ENCODE measurements around the gene STBD1. TPM values are rescaled to one million over a fixed set of nuclear protein-coding genes. Genes with fewer than 3 reads are reported as not detected.

Gene STBD1
- total and polyA plus RNA-seq, 2 of the 4 experiments (the other 2 are of a cell fraction): 1.7 to 3.0 TPM

DNA sequence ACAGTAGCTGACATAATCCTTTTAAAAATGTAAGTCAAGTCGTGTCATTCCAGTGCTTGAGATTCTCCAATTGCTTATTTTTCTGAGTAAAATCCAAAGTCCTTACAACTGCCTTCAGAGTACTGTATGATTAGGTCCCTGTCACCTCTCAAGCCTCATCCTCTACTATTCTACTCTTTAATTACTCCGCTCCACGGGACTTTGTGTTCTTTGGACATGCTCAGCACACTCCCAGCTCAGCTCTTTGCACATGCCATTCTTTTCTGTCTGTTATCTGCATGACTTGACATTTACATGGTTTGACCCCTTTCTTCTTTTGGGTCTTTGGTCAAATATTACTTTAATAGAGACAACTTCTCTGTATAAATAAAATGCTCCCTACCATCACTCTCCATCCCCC lies 39.9 kb upstream of the STBD1 start:
- no peaks in the 10 kb centered on the region for H3K36me3 ChIP-seq (ENCODE audit: control insufficient read depth, insufficient read depth, low read length)
- no peaks in the 10 kb centered on the region for H4K20me1 ChIP-seq (ENCODE audit: insufficient read depth, low read length)
- no peak overlapping the region for H3K23ac ChIP-seq (ENCODE audit: low read depth, low read length)
- ATAC-seq (ENCODE audit: low read depth) (no peak), DNase-seq (no peak)
- WGBS, 2 experiments (ENCODE audit: extremely low coverage in 2 of 2, insufficient read length in 1 of 2): 0% methylated on average over 1 of the region's 3 CpGs; no CpG with 5 or more reads in 1 of the 2 experiments
- dilution Hi-C loops (cut with HindIII; ENCODE audit: low sequenced_read_pairs, unreplicated experiment) (no loop called here), in situ Hi-C loops (cut with MboI; ENCODE audit: low sequenced_read_pairs) (no loop called here), intact Hi-C loops (cut with micrococcal nuclease) (no loop called here)
- no peak overlapping the region for H3K56ac ChIP-seq (ENCODE audit: extremely low read depth, insufficient read depth, low read length)
- no peak overlapping the region for H4K5ac ChIP-seq (ENCODE audit: low read depth, low read length)
- H3K79me1 ChIP-seq (ENCODE audit: low read depth in 1 of 2, low read length in 2 of 2): no peaks in the 10 kb centered on the region
- no peak overlapping the region for H2BK5ac ChIP-seq (ENCODE audit: low read depth, low read length, poor library complexity, severe bottlenecking)
- no peak overlapping the region for H3K18ac ChIP-seq (ENCODE audit: low read depth, low read length)
- no peak overlapping the region for H2BK15ac ChIP-seq (ENCODE audit: low read depth, low read length)
- no peaks in the 10 kb centered on the region for H3K9me3 ChIP-seq (ENCODE audit: control insufficient read depth, insufficient read depth, low read length)
- peaks cover 41% of the 10 kb centered on the region for H3K27me3 ChIP-seq (ENCODE audit: control insufficient read depth, insufficient read depth, low read length)
- H2BK20ac ChIP-seq (ENCODE audit: low read depth, low read length): no peak overlapping the region
- no peak overlapping the region for H3K4ac ChIP-seq (ENCODE audit: low read depth, low read length)
- no peak overlapping the region for H2BK120ac ChIP-seq (ENCODE audit: low read depth, low read length)
- no peak overlapping the region for H2AK9ac ChIP-seq (replicated peaks; ENCODE audit: low read depth, low read length, poor library complexity)
- CTCF ChIA-PET: no interaction called here
- no peak overlapping the region for H3K9ac ChIP-seq (ENCODE audit: low read depth, low read length)
- no peaks in the 10 kb centered on the region for H3K4me1 ChIP-seq (ENCODE audit: control insufficient read depth, insufficient read depth, low read length)
- no peak overlapping the region for H4K8ac ChIP-seq (ENCODE audit: low read depth in 2 of 2, low read length in 2 of 2)
- POLR2A ChIA-PET (ENCODE audit: unreplicated experiment): no interaction called here
- no peak overlapping the region for H2AK5ac ChIP-seq (ENCODE audit: low read depth, low read length)
- no peak overlapping the region for H3K27ac ChIP-seq (ENCODE audit: insufficient read depth, low read length)
- TF ChIP-seq FOS (IDR thresholded peaks at IDR 0.05; ENCODE audit: low read depth, low read length) (no peak), BHLHE40 (IDR thresholded peaks at IDR 0.05; ENCODE audit: low read depth, low read length) (no peak), POLR2A (IDR thresholded peaks at IDR 0.05; ENCODE audit: low read depth, low read length) (no peak), NFE2L2 (IDR thresholded peaks at IDR 0.05; ENCODE audit: low read depth, low read length) (no peak), MAFK (IDR thresholded peaks at IDR 0.05; ENCODE audit: low read depth, low read length) (no peak)
- TF ChIP-seq, protein P1, sequence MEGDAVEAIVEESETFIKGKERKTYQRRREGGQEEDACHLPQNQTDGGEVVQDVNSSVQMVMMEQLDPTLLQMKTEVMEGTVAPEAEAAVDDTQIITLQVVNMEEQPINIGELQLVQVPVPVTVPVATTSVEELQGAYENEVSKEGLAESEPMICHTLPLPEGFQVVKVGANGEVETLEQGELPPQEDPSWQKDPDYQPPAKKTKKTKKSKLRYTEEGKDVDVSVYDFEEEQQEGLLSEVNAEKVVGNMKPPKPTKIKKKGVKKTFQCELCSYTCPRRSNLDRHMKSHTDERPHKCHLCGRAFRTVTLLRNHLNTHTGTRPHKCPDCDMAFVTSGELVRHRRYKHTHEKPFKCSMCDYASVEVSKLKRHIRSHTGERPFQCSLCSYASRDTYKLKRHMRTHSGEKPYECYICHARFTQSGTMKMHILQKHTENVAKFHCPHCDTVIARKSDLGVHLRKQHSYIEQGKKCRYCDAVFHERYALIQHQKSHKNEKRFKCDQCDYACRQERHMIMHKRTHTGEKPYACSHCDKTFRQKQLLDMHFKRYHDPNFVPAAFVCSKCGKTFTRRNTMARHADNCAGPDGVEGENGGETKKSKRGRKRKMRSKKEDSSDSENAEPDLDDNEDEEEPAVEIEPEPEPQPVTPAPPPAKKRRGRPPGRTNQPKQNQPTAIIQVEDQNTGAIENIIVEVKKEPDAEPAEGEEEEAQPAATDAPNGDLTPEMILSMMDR (conservative IDR thresholded peaks at IDR 0.05; ENCODE audit: low read depth, low read length): no peak
- H4K91ac ChIP-seq (ENCODE audit: insufficient read depth, low read depth, low read length): no peak overlapping the region
- H3K4me2 ChIP-seq (ENCODE audit: low read depth, low read length): no peak overlapping the region
- no peak overlapping the region for H2AFZ ChIP-seq (replicated peaks; ENCODE audit: low read length, poor library complexity)
- H3K4me3 ChIP-seq (ENCODE audit: insufficient read depth, low read depth, low read length): no peak overlapping the region
- H3K14ac ChIP-seq (replicated peaks; ENCODE audit: low read depth, low read length): no peak overlapping the region
- H3K9me1 ChIP-seq (ENCODE audit: insufficient read depth, low read length): no peaks in the 10 kb centered on the region
- no TSS peak for BruUV-seq (replicated peaks)

Data from IMR-90 (cell line).